ENCODE measurements around the gene COL5A1.
"Not testable (repeated sequence)": the region's sequence is repeated elsewhere in the genome, so short reads cannot be mapped to it uniquely, and the experiment has no call there.

The COL5A1 gene

GRCh38 chr9:134709512-134710270 lies 68.1 kb downstream of the COL5A1 start:
- DNase-seq (ENCODE audit: low spot score), result no peak

GRCh38 chr9:134710271-134710540 lies 68.6 kb downstream of the COL5A1 start:
- DNase-seq (ENCODE audit: low spot score), result no peak

DNA sequence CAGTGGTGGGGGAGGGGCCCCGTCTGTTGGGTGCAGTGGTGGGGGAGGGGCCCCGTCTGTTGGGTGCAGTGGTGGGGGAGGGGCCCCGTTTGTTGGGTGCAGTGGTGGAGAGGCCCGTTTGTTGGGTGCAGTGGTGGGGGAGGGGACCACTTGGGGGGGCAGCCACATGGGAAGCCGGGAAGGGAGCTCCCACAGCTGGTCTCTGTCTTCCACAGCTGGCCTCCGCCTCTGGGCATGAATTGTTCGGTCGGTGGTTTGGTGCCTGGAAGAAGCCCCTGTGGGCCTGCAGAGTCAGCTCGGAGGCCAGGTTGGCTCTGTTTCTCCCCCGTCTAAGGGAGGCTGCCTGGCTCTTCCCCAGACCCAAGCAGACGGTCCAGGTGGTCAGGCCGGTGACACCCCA lies 69.3 kb downstream of the COL5A1 start:
- DNase-seq (ENCODE audit: low spot score), result no peak

DNA sequence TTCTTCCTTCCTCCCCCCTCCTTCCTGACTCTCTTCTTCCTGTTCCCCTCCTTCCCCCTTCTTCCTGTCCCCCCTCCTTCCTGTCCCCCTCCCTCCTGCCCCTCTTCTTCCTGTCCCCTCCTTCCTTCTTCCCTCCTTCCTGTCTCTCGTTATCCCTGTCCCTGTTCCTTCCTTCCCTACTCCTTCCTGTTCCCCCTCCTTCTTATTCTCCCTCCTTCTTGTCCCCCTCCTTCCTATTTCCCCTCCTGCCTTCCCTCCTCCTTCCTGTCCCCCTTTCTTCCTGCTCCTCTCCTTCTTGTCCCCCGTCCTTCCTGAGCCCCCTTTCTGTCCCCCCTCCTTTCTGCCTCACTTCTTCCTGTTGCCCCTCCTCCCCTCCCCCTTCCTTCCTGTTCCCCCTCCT lies 70.6 kb downstream of the COL5A1 start:
- DNase-seq (ENCODE audit: low spot score), result no peak

DNA sequence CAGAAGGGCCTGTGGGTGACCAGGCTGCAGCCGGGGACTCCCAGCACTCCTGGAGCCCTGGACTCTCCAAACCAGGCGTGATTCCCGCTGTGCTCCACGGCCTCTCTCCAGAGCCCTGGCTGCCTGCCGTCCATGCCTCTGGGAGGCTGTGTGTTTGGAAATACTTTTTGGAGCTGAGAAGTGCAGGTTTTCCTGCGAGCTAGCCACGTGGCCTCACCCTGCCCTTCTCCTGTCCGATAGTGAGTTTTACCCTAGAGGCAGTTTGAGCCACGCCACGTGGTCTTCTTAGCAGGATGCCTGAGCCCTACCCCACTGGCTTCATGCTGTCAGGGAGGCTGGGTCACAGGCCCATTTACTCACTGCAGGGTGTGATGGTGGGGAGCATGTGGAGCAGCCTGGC lies 71.3 kb downstream of the COL5A1 start:
- no peak for DNase-seq (ENCODE audit: low spot score)

GRCh38 chr9:134715536-134715935 lies 73.9 kb downstream of the COL5A1 start:
- not testable (repeated sequence) for DNase-seq (ENCODE audit: low spot score)

DNA sequence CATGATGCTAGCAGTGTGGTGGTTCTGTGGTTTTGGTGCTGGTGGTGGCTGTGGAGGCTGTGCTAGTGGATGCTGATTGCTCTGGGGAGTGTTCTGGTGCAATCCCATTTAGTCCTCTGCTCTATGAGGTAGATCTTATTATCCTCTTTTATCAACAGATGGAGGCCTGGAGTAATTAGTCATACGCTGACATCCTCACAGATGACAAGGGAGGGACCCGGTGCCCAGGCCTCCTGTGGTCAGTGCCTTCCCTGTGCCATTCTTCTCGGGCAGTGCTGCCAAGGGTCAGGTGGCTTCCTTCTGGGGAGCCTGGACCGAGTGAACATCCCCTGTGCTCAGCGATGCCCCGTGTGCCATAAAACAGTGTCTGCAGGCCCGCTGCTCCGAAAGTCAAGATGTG lies 74.5 kb downstream of the COL5A1 start:
- DNase-seq (ENCODE audit: low spot score), result no peak

- no peak for DNase-seq (ENCODE audit: low spot score)
Measured at GRCh38 chr9:134717056-134717455, 75.5 kb downstream of the COL5A1 start.

GRCh38 chr9:134717924-134718645 lies 76.5 kb downstream of the COL5A1 start:
- DNase-seq (ENCODE audit: low spot score), result no peak

DNA sequence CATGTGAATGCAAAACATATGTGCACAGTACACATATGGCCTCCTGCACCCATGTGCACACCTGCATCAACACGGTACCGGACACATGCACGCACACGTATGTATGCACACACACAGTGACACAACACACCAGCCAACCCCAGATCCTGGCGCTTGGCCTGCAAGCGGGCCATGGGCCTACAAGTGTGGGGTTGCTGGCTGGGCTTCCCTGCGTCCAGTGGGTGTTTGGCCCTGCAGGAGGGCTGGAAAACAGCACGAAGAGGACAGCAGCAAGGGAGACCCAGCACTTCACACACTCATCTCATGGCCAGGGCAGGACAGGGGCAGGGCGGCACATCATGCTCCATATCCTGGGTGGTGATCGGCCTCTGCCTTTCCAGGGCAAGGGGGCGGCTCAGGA lies 77.7 kb downstream of the COL5A1 start:
- no peak for DNase-seq (ENCODE audit: low spot score)

DNA sequence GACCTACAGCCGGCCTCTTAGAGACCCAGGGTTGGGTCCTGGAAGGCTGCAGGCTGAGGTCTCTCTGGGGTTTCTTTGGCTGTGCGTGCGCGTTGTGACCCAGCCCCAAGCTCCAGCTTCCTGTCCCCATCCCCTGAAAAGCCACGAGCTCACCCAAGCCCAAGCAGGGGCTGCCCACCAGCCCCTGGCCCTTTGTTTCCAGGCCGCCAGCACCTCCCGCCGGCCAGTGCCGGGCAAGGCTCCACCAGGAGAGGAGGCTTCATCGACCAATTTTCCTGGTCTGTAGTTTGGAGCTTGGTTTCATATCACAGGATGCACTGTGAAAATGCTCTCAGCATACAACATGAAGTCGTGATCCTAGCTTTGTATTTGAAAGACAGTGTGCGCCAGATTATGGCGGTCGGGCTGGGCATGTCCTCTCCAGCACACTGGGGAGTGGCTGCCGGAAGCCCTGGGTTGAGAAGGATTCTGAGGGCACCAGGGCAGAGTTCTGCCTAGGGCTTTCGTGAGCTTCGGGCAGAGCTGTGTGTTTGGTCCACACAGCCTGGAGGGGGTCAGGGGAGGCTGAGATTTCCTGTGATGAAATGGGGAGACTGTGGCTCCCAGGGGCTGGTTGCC lies 78.6 kb downstream of the COL5A1 start:
- no peak for DNase-seq (ENCODE audit: low spot score)

DNA sequence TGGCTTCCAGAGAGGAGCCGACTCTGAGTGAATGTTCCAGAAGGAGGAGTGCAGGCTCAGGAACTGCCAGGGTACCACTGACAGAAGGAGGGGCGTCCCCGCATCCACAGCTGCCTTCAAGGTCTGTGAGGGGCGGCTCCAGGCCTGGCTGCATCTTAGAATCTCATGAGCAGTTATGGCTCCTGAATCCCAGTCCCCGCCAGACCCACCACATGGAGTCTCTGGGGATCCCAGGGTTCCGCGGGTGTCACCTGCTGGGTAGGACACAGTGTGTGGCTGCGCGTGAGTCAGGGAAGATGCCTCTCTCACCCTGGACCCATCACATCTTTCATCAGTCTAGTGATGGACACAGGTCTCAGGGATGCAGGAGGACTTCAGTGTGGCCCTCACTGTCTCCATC lies 79.2 kb downstream of the COL5A1 start:
- DNase-seq (ENCODE audit: low spot score), result no peak

- DNase-seq (ENCODE audit: low spot score), result no peak
Measured at GRCh38 chr9:134721344-134721743, 79.7 kb downstream of the COL5A1 start.

GRCh38 chr9:134722120-134722701 lies 80.6 kb downstream of the COL5A1 start:
- no peak for DNase-seq (ENCODE audit: low spot score)

DNA sequence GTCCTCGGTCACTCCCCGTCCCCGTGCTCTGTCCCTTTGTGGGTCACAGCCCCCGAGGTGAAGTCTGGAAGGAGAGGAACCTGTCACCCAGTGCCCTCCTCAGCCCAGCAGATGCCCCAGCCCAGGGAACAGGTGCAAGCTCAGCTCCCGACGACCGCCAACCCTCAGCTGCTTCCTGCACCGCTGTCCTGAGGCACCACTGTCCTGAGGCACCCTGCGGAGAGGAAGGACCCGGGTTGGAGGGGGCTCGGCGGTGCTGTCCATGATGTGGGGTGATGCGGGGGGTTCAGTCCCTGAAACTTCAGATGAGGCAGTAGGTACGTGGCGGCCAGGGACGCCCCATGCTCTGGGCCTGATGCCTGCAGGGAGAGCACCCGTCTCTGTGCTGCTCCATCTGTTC lies 81.4 kb downstream of the COL5A1 start:
- DNase-seq (ENCODE audit: low spot score), result no peak

DNA sequence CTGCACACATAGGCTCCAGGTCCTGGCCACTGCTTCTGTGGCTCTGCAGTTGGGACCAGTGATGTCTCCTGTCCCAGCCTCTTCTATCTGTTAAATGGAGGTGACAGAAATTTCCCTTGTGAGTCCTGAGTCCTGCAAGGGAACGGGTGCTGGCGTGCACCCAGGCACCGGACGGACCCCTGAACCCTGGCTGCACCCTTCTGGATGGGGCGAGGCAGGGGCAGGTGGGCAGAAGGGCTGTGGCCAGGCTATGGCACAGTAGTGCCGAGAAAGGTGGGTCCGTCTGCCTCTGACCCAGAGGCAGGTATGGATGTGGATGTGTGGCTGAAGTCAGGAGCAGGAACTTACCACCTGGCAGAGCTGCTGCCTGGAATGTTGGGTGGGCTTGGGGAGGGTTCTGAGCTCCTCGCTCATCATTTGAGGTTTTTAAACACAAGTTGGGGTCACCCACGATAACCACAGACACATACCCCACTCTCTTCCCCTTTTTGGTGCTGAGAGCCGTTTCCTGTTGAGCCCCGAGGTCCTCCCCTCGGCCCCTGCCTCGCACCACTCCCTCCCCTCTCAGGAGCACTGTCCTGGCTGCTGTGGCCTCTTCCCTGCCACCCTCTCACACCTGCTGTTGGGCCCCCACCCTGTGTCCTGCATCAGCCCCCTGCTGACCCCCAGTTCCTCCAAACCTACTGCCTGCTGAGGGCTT lies 82.0 kb downstream of the COL5A1 start:
- no peak for DNase-seq (ENCODE audit: low spot score)

GRCh38 chr9:134724202-134724911 lies 82.8 kb downstream of the COL5A1 start:
- DNase-seq (ENCODE audit: low spot score), result no peak

DNA sequence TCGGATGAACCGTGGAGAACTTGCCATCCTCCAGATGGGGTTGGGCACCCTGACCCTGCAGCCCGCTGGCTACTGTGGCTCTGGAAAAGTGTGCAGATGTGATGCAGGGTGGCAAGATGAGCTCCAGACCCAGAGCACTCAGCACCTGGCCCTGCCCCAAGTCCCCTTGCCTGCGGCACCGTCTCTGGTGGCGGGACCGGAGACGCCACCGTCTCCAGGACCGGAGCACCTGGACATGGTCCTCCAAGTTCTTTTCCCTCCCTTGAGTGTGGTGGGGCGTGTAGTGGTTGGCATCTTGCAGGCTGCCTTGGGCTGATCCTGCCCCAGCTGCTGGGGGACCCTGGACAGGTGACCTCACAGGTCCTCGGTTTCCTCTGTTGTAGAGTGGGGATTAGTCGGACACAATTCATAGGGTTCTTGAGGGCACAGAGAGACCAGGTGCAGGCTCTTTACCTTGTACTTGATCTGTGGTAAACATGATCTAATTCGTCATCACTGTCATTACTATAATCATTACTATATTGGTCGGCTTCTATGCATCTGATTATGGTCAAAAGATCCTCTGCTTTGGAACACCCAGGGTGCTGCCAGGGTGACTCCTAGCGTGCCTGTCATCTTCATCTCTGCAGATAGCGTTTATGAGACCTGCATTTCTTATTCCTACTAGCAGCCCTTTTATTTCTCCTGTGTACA lies 83.5 kb downstream of the COL5A1 start:
- no peak for DNase-seq (ENCODE audit: low spot score)

DNA sequence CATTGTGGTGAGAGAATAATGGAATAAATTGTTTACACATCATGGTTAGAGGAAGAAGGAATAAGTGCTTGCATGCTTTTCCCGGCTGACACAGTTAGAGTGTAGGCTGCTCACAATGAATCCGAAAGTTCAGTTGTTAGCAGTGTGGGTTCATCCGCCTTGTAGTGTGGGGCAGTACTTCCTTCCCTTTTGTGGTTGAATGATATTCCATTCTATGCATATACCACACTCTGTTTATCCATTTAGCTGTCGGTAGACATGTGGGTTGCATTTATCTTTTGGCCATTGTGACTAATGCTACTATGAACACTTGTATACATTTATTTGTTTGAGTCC lies 84.0 kb downstream of the COL5A1 start:
- no peak for DNase-seq (ENCODE audit: low spot score)

DNA sequence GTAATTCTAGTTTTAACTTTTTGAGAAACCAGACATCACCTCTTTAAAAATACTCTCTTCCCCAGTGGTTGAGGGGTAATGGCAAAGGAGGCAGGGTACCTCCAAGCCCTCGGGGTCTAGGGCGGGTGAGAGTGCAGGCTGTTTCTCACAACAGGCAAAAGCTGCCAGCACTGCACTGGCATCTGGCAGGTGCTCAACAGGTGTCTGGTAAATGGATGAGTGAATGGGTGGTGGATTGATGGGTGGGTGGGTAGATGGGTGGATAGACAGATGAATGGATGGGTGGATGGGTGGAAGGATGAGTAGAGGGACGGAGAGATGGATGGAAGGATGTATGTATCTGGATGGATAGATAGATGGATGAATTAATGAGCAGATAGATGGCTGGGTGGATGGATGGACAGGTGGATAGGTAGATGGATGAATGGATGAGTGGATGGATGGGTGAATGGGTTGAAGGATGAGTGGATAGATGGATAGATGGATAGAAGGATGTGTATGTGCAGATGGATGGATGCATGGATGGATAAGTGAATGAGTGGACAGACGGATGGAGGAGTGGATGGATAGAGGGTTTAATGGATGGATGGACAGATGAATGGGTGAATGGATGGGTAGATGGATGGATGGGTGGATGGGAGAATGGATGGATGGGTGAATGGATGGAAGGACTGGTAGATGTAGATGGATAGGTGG lies 84.6 kb downstream of the COL5A1 start:
- DNase-seq (ENCODE audit: low spot score), result no peak

DNA sequence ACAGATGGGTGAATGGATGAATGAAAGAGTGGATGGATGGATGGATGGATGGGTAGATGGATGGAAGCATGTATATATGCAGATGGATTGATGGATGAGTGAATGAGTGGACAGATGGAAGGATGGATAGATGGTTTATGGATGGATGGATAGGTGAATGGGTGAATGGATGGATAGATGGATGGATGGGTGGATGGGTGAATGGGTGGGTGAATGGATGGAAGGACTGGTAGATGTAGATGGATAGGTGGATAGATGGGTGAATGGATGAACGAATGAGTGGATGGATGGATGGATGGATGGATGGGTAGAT lies 85.1 kb downstream of the COL5A1 start:
- DNase-seq (ENCODE audit: low spot score), result no peak

All from hematopoietic multipotent progenitor cell treated with erythropoietin and hydrocortisone succinate and interleukin-3 and kit ligand, for 17 days (in vitro differentiated cells).